Measurements from ENCODE around the gene ABHD13. TPM values are rescaled to one million over a fixed set of nuclear protein-coding genes. Genes with fewer than 3 reads are reported as not detected.
"Not testable (repeated sequence)": the region's sequence is repeated elsewhere in the genome, so short reads cannot be mapped to it uniquely, and the experiment has no call there.

ABHD13 gene
- total RNA-seq, 1 experiment from 2014 or later = 17.9 TPM

GRCh38 chr13:108257248-108257647 is 39.1 kb downstream of the ABHD13 start:
- Histone ChIP-seq H3K9me3 (replicated peaks) (no peaks in the 10 kb centered on the region), H3K27ac (no peak overlapping the region), H3K4me3 (no peak overlapping the region), H3K36me3 (no peaks in the 10 kb centered on the region), H3K4me1 (replicated peaks) (no peaks in the 10 kb centered on the region), H3K27me3 (replicated peaks) (no peaks in the 10 kb centered on the region)
- DNase-seq (ENCODE audit: low read depth in 1 of 2, low spot score in 2 of 2) = no peak

GRCh38 chr13:108263621-108264355 is 45.6 kb downstream of the ABHD13 start:
- DNase-seq (ENCODE audit: low read depth in 1 of 2, low spot score in 2 of 2) = no peak
- no peaks in the 10 kb centered on the region for H3K9me3 ChIP-seq (replicated peaks)
- H3K27me3 ChIP-seq (replicated peaks) = no peaks in the 10 kb centered on the region
- no peaks in the 10 kb centered on the region for H3K4me1 ChIP-seq (replicated peaks)
- H3K36me3 ChIP-seq = no peaks in the 10 kb centered on the region
- no peak overlapping the region for H3K4me3 ChIP-seq
- H3K27ac ChIP-seq = no peak overlapping the region

- Histone ChIP-seq H3K27ac (no peak overlapping the region), H3K9me3 (replicated peaks) (no peaks in the 10 kb centered on the region), H3K4me3 (no peak overlapping the region), H3K36me3 (no peaks in the 10 kb centered on the region), H3K4me1 (replicated peaks) (peaks cover 7% of the 10 kb centered on the region; the same call in 1 of the 2 replicates), H3K27me3 (replicated peaks) (no peaks in the 10 kb centered on the region)
- DNase-seq (ENCODE audit: low read depth in 1 of 2, low spot score in 2 of 2) = no peak
Measured at GRCh38 chr13:108266321-108266990, 48.3 kb downstream of the ABHD13 start.

- DNase-seq (ENCODE audit: low read depth in 1 of 2, low spot score in 2 of 2) = no peak
- H3K36me3 ChIP-seq = no peaks in the 10 kb centered on the region
- no peaks in the 10 kb centered on the region for H3K27me3 ChIP-seq (replicated peaks)
- H3K27ac ChIP-seq = no peak overlapping the region
- peaks cover 7% of the 10 kb centered on the region; the same call in 1 of the 2 replicates for H3K4me1 ChIP-seq (replicated peaks)
- no peak overlapping the region for H3K4me3 ChIP-seq
- no peaks in the 10 kb centered on the region for H3K9me3 ChIP-seq (replicated peaks)
Measured at GRCh38 chr13:108267347-108267746, 49.2 kb downstream of the ABHD13 start.

GRCh38 chr13:108267855-108268254 is 49.7 kb downstream of the ABHD13 start:
- H3K27me3 ChIP-seq (replicated peaks); H3K36me3 ChIP-seq; H3K27ac ChIP-seq; H3K4me1 ChIP-seq (replicated peaks); DNase-seq (ENCODE audit: low read depth in 1 of 2, low spot score in 2 of 2); H3K9me3 ChIP-seq (replicated peaks); H3K4me3 ChIP-seq: not testable (repeated sequence)

- Histone ChIP-seq H3K9me3 (replicated peaks) (no peaks in the 10 kb centered on the region), H3K27me3 (replicated peaks) (no peaks in the 10 kb centered on the region), H3K4me3 (no peak overlapping the region), H3K27ac (no peak overlapping the region), H3K4me1 (replicated peaks) (peaks cover 7% of the 10 kb centered on the region; the same call in 1 of the 2 replicates), H3K36me3 (no peaks in the 10 kb centered on the region)
- no peak for DNase-seq (ENCODE audit: low read depth in 1 of 2, low spot score in 2 of 2)
Measured at GRCh38 chr13:108268466-108269112, 50.4 kb downstream of the ABHD13 start.

GRCh38 chr13:108269601-108270328 is 51.6 kb downstream of the ABHD13 start, which contains the start of gene TNFSF13B:
Gene TNFSF13B, plus strand, starts transcription at chr13:108269718. Its CDS starts 178 bp downstream, at chr13:108269896.
- Histone ChIP-seq H3K27me3 (replicated peaks) (no peaks in the 10 kb centered on the region), H3K4me1 (replicated peaks) (peaks cover 7% of the 10 kb centered on the region; the same call in 1 of the 2 replicates), H3K27ac (no peak within 1 kb of the TSS), H3K4me3 (peak within 1 kb of the TSS; percentile 12; the same call in 1 of the 2 replicates), H3K36me3 (no peaks in the 10 kb centered on the region), H3K9me3 (replicated peaks) (no peaks in the 10 kb centered on the region)
- peak in 1 of 2 experiments; percentile 24 for DNase-seq (ENCODE audit: low read depth in 1 of 2, low spot score in 2 of 2)

GRCh38 chr13:108270442-108270841 is 52.2 kb downstream of the ABHD13 start:
- Histone ChIP-seq H3K9me3 (replicated peaks) (no peaks in the 10 kb centered on the region), H3K27ac (no peak overlapping the region), H3K36me3 (no peaks in the 10 kb centered on the region), H3K27me3 (replicated peaks) (no peaks in the 10 kb centered on the region), H3K4me3 (no peak overlapping the region), H3K4me1 (replicated peaks) (peaks cover 7% of the 10 kb centered on the region; the same call in 1 of the 2 replicates)
- no peak for DNase-seq (ENCODE audit: low read depth in 1 of 2, low spot score in 2 of 2)

GRCh38 chr13:108272333-108272732 is 54.1 kb downstream of the ABHD13 start:
- DNase-seq (ENCODE audit: low read depth in 1 of 2, low spot score in 2 of 2) = no peak
- Histone ChIP-seq H3K27me3 (replicated peaks) (no peaks in the 10 kb centered on the region), H3K27ac (no peak overlapping the region), H3K4me1 (replicated peaks) (peaks cover 7% of the 10 kb centered on the region; the same call in 1 of the 2 replicates), H3K4me3 (no peak overlapping the region), H3K9me3 (replicated peaks) (no peaks in the 10 kb centered on the region), H3K36me3 (no peaks in the 10 kb centered on the region)

GRCh38 chr13:108273429-108274118 is 55.4 kb downstream of the ABHD13 start:
- Histone ChIP-seq H3K27me3 (replicated peaks) (no peaks in the 10 kb centered on the region), H3K9me3 (replicated peaks) (no peaks in the 10 kb centered on the region), H3K4me1 (replicated peaks) (peaks cover 7% of the 10 kb centered on the region; the same call in 1 of the 2 replicates), H3K36me3 (no peaks in the 10 kb centered on the region), H3K27ac (no peak overlapping the region), H3K4me3 (no peak overlapping the region)
- DNase-seq (ENCODE audit: low read depth in 1 of 2, low spot score in 2 of 2) = no peak

GRCh38 chr13:108274718-108275117 is 56.5 kb downstream of the ABHD13 start:
- no peak overlapping the region for H3K4me3 ChIP-seq
- H3K4me1 ChIP-seq (replicated peaks) = peaks cover 6% of the 10 kb centered on the region; the same call in 1 of the 2 replicates
- no peaks in the 10 kb centered on the region for H3K27me3 ChIP-seq (replicated peaks)
- H3K9me3 ChIP-seq (replicated peaks) = no peaks in the 10 kb centered on the region
- no peaks in the 10 kb centered on the region for H3K36me3 ChIP-seq
- H3K27ac ChIP-seq = no peak overlapping the region
- no peak for DNase-seq (ENCODE audit: low read depth in 1 of 2, low spot score in 2 of 2)

- Histone ChIP-seq H3K9me3 (replicated peaks) (no peaks in the 10 kb centered on the region), H3K27ac (no peak overlapping the region), H3K36me3 (no peaks in the 10 kb centered on the region), H3K4me3 (no peak overlapping the region), H3K4me1 (replicated peaks) (no peaks in the 10 kb centered on the region), H3K27me3 (replicated peaks) (no peaks in the 10 kb centered on the region)
- no peak for DNase-seq (ENCODE audit: low read depth in 1 of 2, low spot score in 2 of 2)
Measured at GRCh38 chr13:108276060-108276459, 57.9 kb downstream of the ABHD13 start.

- no peak for DNase-seq (ENCODE audit: low read depth in 1 of 2, low spot score in 2 of 2)
- Histone ChIP-seq H3K36me3 (no peaks in the 10 kb centered on the region), H3K4me3 (no peak overlapping the region), H3K9me3 (replicated peaks) (no peaks in the 10 kb centered on the region), H3K27ac (no peak overlapping the region), H3K4me1 (replicated peaks) (no peaks in the 10 kb centered on the region), H3K27me3 (replicated peaks) (0 out of 2 replicates have a peak, but pooled peaks cover 2% of the 10 kb centered on the region)
Measured at GRCh38 chr13:108278466-108278865, 60.3 kb downstream of the ABHD13 start.

Data from SJSA1 (cell line).